ENCODE measurements around the gene C1orf198. TPM values are rescaled to one million over a fixed set of nuclear protein-coding genes. Genes with fewer than 3 reads are reported as not detected.

The C1orf198 gene
- total RNA-seq, 3 donors from 2014 or later = 63.6 to 138 (median 124) TPM

- H3K36me3 ChIP-seq = no peaks in the 10 kb centered on the region
- no peak for DNase-seq (ENCODE audit: low spot score in 2 of 2)
- H3K27me3 ChIP-seq = no peaks in the 10 kb centered on the region
- TF ChIP-seq CTCF (IDR thresholded peaks at IDR 0.05) (no peak), POLR2A (IDR thresholded peaks at IDR 0.05) (no peak), POLR2AphosphoS5 (IDR thresholded peaks at IDR 0.05) (no peak)
- H3K9me3 ChIP-seq = no peaks in the 10 kb centered on the region
- H3K4me3 ChIP-seq = no peak overlapping the region
- H3K4me1 ChIP-seq = no peaks in the 10 kb centered on the region
- intact Hi-C loops (cut with DNase I; ENCODE audit: low total_unique reads) = no loop called here
- H3K27ac ChIP-seq = peak overlapping the region in 1 of 2 donors; percentile 54
Measured at GRCh38 chr1:230905733-230906132, 37.4 kb upstream of the C1orf198 start.

GRCh38 chr1:230902349-230902923, 34.1 kb upstream of the C1orf198 start:
- Histone ChIP-seq H3K4me3 (no peak overlapping the region), H3K27ac (no peak overlapping the region), H3K36me3 (no peaks in the 10 kb centered on the region), H3K4me1 (no peaks in the 10 kb centered on the region), H3K27me3 (no peaks in the 10 kb centered on the region), H3K9me3 (no peaks in the 10 kb centered on the region)
- no peak for TF ChIP-seq POLR2AphosphoS5 (IDR thresholded peaks at IDR 0.05)
- no peak for TF ChIP-seq CTCF (IDR thresholded peaks at IDR 0.05)
- TF ChIP-seq POLR2A (IDR thresholded peaks at IDR 0.05) = no peak
- intact Hi-C loops (cut with DNase I; ENCODE audit: low total_unique reads) = no loop called here
- no peak for DNase-seq (ENCODE audit: low spot score in 2 of 2)

DNA sequence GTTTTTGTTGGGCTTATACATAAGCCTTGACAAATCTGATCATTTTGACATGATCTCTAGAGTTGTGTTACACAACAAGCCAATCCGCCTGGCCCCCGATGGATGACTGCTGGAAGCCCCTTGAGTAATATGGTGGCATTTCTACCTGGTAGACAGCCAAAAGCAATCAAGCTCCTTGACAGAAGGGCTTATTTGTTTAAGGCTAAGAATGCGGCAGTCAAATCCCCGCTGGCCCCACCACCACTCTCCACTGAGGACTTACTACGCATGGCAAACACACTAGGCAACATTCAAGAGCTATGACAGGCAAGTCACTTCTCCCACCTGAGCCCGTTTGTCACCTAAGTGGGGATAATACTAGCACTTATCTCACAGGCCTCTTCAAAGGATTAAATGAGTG, 33.4 kb upstream of the C1orf198 start:
- intact Hi-C loops (cut with DNase I; ENCODE audit: low total_unique reads) = no loop called here
- no peaks in the 10 kb centered on the region for H3K27me3 ChIP-seq
- H3K9me3 ChIP-seq = no peaks in the 10 kb centered on the region
- no peaks in the 10 kb centered on the region for H3K36me3 ChIP-seq
- H3K27ac ChIP-seq = no peak overlapping the region
- DNase-seq (ENCODE audit: low spot score in 2 of 2) = no peak
- TF ChIP-seq CTCF (IDR thresholded peaks at IDR 0.05) (no peak), POLR2AphosphoS5 (IDR thresholded peaks at IDR 0.05) (no peak), POLR2A (IDR thresholded peaks at IDR 0.05) (no peak)
- H3K4me3 ChIP-seq = no peak overlapping the region
- H3K4me1 ChIP-seq = no peaks in the 10 kb centered on the region

GRCh38 chr1:230900984-230901383, 32.7 kb upstream of the C1orf198 start:
- H3K27ac ChIP-seq = no peak overlapping the region
- no peaks in the 10 kb centered on the region for H3K4me1 ChIP-seq
- DNase-seq (ENCODE audit: low spot score in 2 of 2) = no peak
- H3K27me3 ChIP-seq = no peaks in the 10 kb centered on the region
- no peaks in the 10 kb centered on the region for H3K9me3 ChIP-seq
- intact Hi-C loops (cut with DNase I; ENCODE audit: low total_unique reads) = no loop called here
- no peaks in the 10 kb centered on the region for H3K36me3 ChIP-seq
- TF ChIP-seq POLR2A (IDR thresholded peaks at IDR 0.05) (no peak), CTCF (IDR thresholded peaks at IDR 0.05) (no peak), POLR2AphosphoS5 (IDR thresholded peaks at IDR 0.05) (no peak)
- H3K4me3 ChIP-seq = no peak overlapping the region

DNA sequence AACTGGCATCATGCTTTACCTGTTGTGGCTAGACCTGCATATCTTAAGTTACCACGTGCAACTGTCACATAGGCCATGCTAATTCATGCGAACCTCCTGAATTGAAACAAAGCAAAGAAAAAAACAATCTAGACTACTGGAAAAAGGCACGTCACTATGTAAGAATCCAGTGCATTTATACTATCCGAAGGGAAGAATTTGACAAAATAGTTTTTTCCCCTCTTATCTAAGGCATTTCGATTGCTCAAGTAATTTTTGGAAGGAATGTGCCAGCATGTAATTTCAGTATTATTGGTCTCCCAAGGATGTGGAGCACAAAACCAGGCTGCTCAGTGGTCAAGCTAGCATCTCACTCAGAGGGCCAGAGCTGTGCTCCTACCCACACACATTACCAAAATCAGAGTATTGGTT, 31.5 kb upstream of the C1orf198 start:
- TF ChIP-seq POLR2AphosphoS5 (IDR thresholded peaks at IDR 0.05) (no peak), POLR2A (IDR thresholded peaks at IDR 0.05) (no peak), CTCF (IDR thresholded peaks at IDR 0.05) (no peak)
- intact Hi-C loops (cut with DNase I; ENCODE audit: low total_unique reads) = no loop called here
- Histone ChIP-seq H3K36me3 (no peaks in the 10 kb centered on the region), H3K4me3 (no peak overlapping the region), H3K9me3 (no peaks in the 10 kb centered on the region), H3K27me3 (no peaks in the 10 kb centered on the region), H3K27ac (no peak overlapping the region), H3K4me1 (no peaks in the 10 kb centered on the region)
- DNase-seq (ENCODE audit: low spot score in 2 of 2) = no peak

Measured in breast epithelium (tissue), 4 donors.